SK-MEL-5 (cell line): ENCODE measurements around the gene NDUFS3. TPM values are rescaled to one million over a fixed set of nuclear protein-coding genes. Genes with fewer than 3 reads are reported as not detected.
A peak's percentile ranks its signal among the peaks of the same experiment; 100 is the strongest.

Experiments used
- DNase-seq: peaks from one replicate; pipeline ENCODE4 v3.0.0-alpha.2; 2016; ENCODE audit warnings: low read depth, low spot score
- in situ Hi-C: cut with HindIII; loops from 2 replicates; pipeline ENCODE4 v1.10.0; 2016; ENCODE audit warnings: low sequenced_read_pairs, high pct_unique_total_duplicates, low pct_unique_long_range_greater_than_20kb
- small RNA-seq, 2 experiments: library from RNA; depleted of rRNA; stranded (forward); fragments of <200 nt; gene quantifications; one replicate each; pipeline ENCODE3, GENCODE V24; 2014
- total RNA-seq: library from RNA; depleted of rRNA; stranded (reverse); fragments of >200 nt; shearing (Covaris generic); gene quantifications from 2 replicates; pipeline ENCODE4 v1.2.3, GENCODE V29; 2014; rRNA removed

NDUFS3 gene
- total RNA-seq, 1 experiment from 2014 or later, result 134 TPM

- in situ Hi-C loops, result no loop called here
- no peak for DNase-seq
Measured at GRCh38 chr11:47606731-47607130, 27.9 kb downstream of the NDUFS3 start.

GRCh38 chr11:47607380-47607779 is 28.5 kb downstream of the NDUFS3 start:
- no peak for DNase-seq
- in situ Hi-C loops, result no loop called here

- DNase-seq, result no peak
- in situ Hi-C loops, result no loop called here
Measured at GRCh38 chr11:47609675-47610074, 30.8 kb downstream of the NDUFS3 start.

- no peak for DNase-seq
- in situ Hi-C loops, result no loop called here
Measured at GRCh38 chr11:47611348-47611794, 32.5 kb downstream of the NDUFS3 start.

- no peak for DNase-seq
- in situ Hi-C loops, result no loop called here
Measured at GRCh38 chr11:47615249-47615648, 36.4 kb downstream of the NDUFS3 start.

- DNase-seq, result peak; percentile 80
- in situ Hi-C loops, result no loop called here
Measured at GRCh38 chr11:47616726-47617416, 38.0 kb downstream of the NDUFS3 start.

GRCh38 chr11:47617417-47617809 is 38.5 kb downstream of the NDUFS3 start:
- no peak for DNase-seq
- in situ Hi-C loops, result no loop called here

- in situ Hi-C loops, result no loop called here
- DNase-seq, result peak; percentile 78
Measured at GRCh38 chr11:47620836-47621378, 42.0 kb downstream of the NDUFS3 start.

GRCh38 chr11:47626234-47626633 is 47.4 kb downstream of the NDUFS3 start:
- in situ Hi-C loops, result no loop called here
- no peak for DNase-seq

- in situ Hi-C loops, result no loop called here
- no peak for DNase-seq
Measured at GRCh38 chr11:47628026-47628425, 49.2 kb downstream of the NDUFS3 start.

- in situ Hi-C loops, result no loop called here
- DNase-seq, result no peak
Measured at GRCh38 chr11:47631473-47631872, 52.6 kb downstream of the NDUFS3 start.

Small RNAs within 50 kb of the gene (small RNA-seq; reads per million reads assigned to genes)
- gene RN7SL652P (0 reads per million in 2 experiments), gene RNU5E-10P (0 to 0.02 reads per million in 2 experiments)

Other genes starting within 250 kb of the NDUFS3 start
- not detected in 2 replicates for gene MYBPC3, start 226.4 kb upstream of the NDUFS3 start, total RNA-seq
- gene SPI1, start 200.5 kb upstream of the NDUFS3 start, total RNA-seq, result not detected in 2 replicates
- gene SLC39A13, start 170.5 kb upstream of the NDUFS3 start, total RNA-seq, result 34.9 and 38.6 TPM in 2 replicates
- 152 and 165 TPM in 2 replicates for gene PSMC3, start 152.6 kb upstream of the NDUFS3 start, total RNA-seq
- gene RAPSN, start 129.9 kb upstream of the NDUFS3 start, total RNA-seq, result not detected in 2 replicates
- 86.7 and 95.1 TPM in 2 replicates for gene CELF1, start 25.9 kb upstream of the NDUFS3 start, total RNA-seq
- gene PTPMT1, start 13.5 kb upstream of the NDUFS3 start, total RNA-seq, result 70.7 and 76.8 TPM in 2 replicates
- 26.1 and 26.5 TPM in 2 replicates for gene KBTBD4, start 104 bp upstream of the NDUFS3 start, total RNA-seq
- gene FAM180B, start 7.6 kb downstream of the NDUFS3 start, total RNA-seq, result 0.63 and 0.85 TPM in 2 replicates
- not detected in 2 replicates for gene C1QTNF4, start 15.3 kb downstream of the NDUFS3 start, total RNA-seq
- 154 and 227 TPM in 2 replicates for gene MTCH2, start 63.5 kb downstream of the NDUFS3 start, total RNA-seq
- 1.5 and 4.3 TPM in 2 replicates for gene AGBL2, start 136.3 kb downstream of the NDUFS3 start, total RNA-seq
- gene FNBP4, start 188.3 kb downstream of the NDUFS3 start, total RNA-seq, result 37.8 and 38.7 TPM in 2 replicates